Neural crest cell (in vitro differentiated cells): Measurements from ENCODE around the gene COL6A1. TPM values are rescaled to one million over a fixed set of nuclear protein-coding genes. Genes with fewer than 3 reads are reported as not detected.

Source experiments
- DNase-seq: peaks from one replicate; pipeline ENCODE4 v3.0.0; 2021; ENCODE audit warnings: low read depth, mixed read lengths, low spot score
- H3K27ac Mint-ChIP-seq: one replicate; pipeline ENCODE4 v1.8.0; 2021; ENCODE audit warnings: mild to moderate bottlenecking, mixed read lengths; ENCODE audit not compliant: unreplicated experiment
- H3K27me3 Mint-ChIP-seq: 2 replicates; pipeline ENCODE4 v1.8.0; 2021; ENCODE audit warnings: low read depth, mild to moderate bottlenecking, mixed read lengths
- H3K36me3 Mint-ChIP-seq: 2 replicates; pipeline ENCODE4 v1.8.0; 2021; ENCODE audit warnings: low read depth, mild to moderate bottlenecking, mixed read lengths
- H3K4me1 Mint-ChIP-seq: 2 replicates; pipeline ENCODE4 v1.8.0; 2021; ENCODE audit warnings: mixed read lengths
- H3K4me3 Mint-ChIP-seq: one replicate; pipeline ENCODE4 v1.8.0; 2021; ENCODE audit warnings: mild to moderate bottlenecking, mixed read lengths
- H3K9me3 Mint-ChIP-seq: 2 replicates; pipeline ENCODE4 v1.8.0; 2021; ENCODE audit warnings: mixed read lengths
- total RNA-seq: library from RNA; stranded (reverse); gene quantifications from 2 replicates; pipeline ENCODE4 v1.2.1, GENCODE V29; 2021
- TF ChIP-seq, protein P1 (sequence below): fragments of 200-600 bp; sonication (generic); conservative IDR thresholded peaks from 2 replicates; pipeline ENCODE4 v1.5.0; 2021; ENCODE audit warnings: antibody characterized with exemption, mild to moderate bottlenecking

Gene COL6A1
- total RNA-seq, 1 donor from 2014 or later = 120 TPM

DNA sequence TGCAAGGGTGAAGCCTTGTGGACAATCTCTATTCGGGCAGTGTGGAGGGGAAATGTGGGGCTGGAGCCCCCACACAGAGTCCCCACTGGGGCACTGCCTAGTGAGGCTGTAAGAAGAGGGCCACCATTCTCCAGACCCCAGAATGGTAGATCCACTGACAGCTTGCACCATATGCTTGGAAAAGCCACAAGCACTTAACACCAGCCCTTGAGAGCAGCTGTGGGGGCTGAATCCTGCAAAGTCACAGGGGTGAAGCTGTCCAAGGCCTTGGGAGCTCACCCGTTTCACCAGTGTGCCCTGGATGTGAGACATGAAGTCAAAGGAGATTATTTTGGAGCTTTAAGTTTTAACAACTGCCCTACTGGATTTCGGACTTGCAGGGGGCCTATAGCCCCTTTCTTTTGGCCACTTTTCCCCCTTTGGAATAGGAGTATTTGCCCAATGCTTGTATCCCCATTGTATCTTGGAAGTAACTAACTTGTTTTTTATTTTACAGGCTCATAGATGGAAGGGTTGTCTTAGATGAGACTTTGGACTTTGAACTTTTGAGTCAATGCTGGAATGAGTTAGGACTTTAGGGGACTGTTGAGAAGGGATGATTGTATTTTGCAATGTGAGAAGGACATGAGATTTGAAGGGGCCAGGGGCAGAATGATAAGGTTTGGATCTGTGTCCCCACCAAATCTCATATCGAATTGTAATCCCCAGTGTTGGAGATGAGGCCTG lies 16.3 kb upstream of the COL6A1 start:
- TF ChIP-seq, protein P1, sequence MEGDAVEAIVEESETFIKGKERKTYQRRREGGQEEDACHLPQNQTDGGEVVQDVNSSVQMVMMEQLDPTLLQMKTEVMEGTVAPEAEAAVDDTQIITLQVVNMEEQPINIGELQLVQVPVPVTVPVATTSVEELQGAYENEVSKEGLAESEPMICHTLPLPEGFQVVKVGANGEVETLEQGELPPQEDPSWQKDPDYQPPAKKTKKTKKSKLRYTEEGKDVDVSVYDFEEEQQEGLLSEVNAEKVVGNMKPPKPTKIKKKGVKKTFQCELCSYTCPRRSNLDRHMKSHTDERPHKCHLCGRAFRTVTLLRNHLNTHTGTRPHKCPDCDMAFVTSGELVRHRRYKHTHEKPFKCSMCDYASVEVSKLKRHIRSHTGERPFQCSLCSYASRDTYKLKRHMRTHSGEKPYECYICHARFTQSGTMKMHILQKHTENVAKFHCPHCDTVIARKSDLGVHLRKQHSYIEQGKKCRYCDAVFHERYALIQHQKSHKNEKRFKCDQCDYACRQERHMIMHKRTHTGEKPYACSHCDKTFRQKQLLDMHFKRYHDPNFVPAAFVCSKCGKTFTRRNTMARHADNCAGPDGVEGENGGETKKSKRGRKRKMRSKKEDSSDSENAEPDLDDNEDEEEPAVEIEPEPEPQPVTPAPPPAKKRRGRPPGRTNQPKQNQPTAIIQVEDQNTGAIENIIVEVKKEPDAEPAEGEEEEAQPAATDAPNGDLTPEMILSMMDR = no peak
- peaks cover 4% of the 10 kb centered on the region for H3K36me3 Mint-ChIP-seq
- no peak overlapping the region for H3K27ac Mint-ChIP-seq
- H3K27me3 Mint-ChIP-seq = peaks cover 2% of the 10 kb centered on the region
- peaks cover 4% of the 10 kb centered on the region for H3K4me1 Mint-ChIP-seq
- no peak overlapping the region for H3K4me3 Mint-ChIP-seq
- peaks cover 17% of the 10 kb centered on the region for H3K9me3 Mint-ChIP-seq
- no peak for DNase-seq

DNA sequence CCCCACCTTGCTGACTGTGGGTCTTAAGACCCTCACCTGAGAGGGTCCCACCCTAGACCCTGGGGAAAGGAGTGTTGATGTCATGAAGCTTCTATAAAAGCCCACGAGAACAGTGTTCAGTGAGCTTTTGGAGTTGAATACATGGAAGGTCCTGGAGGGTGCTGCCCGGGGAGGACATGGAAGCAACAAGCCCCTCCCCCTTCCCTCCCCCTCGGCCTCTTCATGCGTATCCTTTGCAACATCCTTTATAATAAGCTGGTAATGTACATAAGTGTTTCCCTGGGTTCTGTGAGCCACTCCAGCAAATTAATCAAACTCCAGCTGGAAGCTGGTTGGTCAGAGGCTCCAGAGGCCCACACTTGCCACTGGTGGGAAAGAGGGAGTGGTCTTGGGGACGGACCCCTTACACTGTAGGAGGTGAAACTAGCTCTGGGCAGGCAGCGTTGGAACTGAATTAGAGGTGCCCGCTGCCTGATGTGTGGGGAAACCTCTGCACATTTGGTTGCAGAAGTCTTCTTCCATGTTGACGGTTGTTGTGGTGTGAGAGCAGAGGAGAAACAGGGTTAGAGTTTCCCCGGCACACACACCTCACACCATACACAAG lies 14.7 kb upstream of the COL6A1 start:
- Mint-ChIP-seq H3K4me1 (peaks cover 4% of the 10 kb centered on the region), H3K27me3 (peaks cover 2% of the 10 kb centered on the region), H3K27ac (no peak overlapping the region), H3K36me3 (no peaks in the 10 kb centered on the region), H3K4me3 (no peak overlapping the region), H3K9me3 (peaks cover 8% of the 10 kb centered on the region)
- no peak for DNase-seq
- TF ChIP-seq, protein P1 = no peak

DNA sequence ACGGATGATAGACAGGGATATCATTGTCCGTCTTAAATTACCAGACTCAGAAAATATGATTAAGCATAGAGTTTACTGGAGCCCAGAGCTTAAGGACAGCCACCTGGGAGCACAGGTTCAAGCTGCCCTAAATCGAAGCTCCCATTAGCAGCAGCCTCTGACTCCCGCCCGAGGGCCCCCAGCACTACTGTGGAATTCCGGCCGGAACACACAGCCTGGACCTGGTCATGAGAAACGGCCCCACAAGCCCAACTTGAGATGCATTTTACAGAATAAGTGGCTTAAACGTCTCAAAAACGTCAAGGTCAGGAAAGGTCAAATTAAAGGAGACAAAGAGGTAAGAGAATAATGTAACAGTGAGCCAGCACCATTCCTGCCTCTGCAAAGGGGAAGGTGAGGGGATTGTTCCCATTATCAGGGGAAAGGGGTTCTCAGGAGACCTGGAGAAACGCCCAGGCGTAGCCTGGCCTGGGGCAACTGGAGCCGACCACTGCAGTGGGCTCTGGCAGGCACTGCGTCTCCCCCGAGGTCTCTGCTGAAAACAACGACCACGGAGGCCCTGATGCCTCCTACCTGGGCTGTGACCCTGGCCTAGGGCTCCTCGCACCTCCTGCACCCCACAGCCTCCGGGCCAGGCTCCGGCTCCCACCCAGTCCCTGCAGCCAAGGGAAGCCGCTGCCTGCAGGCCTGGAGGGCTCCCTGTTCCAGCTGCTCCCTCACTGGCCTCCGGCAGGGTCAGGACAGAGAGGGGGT lies 11.5 kb upstream of the COL6A1 start:
- H3K4me3 Mint-ChIP-seq = no peak overlapping the region
- no peaks in the 10 kb centered on the region for H3K9me3 Mint-ChIP-seq
- peaks cover 13% of the 10 kb centered on the region for H3K4me1 Mint-ChIP-seq
- no peak overlapping the region for H3K27ac Mint-ChIP-seq
- H3K27me3 Mint-ChIP-seq = peaks cover 15% of the 10 kb centered on the region
- DNase-seq = no peak
- TF ChIP-seq, protein P1 = no peak
- H3K36me3 Mint-ChIP-seq = no peaks in the 10 kb centered on the region

DNA sequence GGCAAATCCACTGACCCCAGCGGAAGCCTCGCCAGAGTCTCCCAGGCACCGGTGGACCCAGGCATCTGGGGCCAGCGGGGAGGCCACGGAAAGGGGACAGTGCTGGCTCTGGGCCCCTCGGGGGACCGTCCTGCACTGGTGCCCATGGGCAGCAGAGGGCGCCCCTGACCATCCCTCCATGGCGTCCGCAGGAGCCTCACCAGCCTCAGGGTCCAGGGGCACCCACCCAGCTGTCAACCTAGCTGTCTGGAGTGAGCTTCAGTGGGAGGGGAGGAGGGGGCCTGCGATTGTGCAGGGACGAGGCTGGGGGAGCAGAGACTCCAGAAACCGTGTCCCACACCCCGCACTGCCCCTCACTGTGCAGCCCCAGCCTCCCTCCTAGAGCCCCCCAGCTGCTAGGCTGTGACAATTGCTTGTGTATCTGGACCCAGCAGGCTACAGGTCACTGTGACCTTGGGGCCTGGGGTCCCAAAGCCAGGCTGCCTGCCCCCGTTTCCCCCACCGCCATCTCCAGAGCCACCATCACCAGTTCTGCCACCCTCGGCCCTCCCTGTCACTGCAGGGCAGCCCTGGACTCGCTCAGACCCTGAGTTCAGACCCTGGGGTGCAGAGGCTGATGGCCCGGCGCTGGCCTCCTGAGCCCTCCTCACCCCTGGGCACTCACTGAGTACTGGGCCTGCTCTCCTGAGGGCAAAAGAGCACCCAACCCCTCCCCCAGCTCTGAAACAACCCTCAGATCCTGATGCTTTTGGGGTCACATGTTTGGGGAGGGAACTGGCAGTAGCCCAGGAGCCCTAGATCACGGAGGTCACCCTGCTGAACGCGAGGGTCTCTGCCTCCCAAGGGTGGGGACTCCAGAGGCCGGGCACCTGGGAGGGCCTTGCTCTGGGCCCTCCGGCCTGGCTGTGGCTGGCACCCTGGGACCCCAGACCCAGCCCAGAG lies 10.6 kb upstream of the COL6A1 start:
- Mint-ChIP-seq H3K27ac (no peak overlapping the region), H3K9me3 (no peaks in the 10 kb centered on the region), H3K4me1 (peaks cover 21% of the 10 kb centered on the region), H3K27me3 (peaks cover 24% of the 10 kb centered on the region), H3K4me3 (no peak overlapping the region), H3K36me3 (no peaks in the 10 kb centered on the region)
- TF ChIP-seq, protein P1 = peak; percentile 93
- peak; percentile 80 for DNase-seq
